BLaER1 treated with 17β-estradiol and CSF1 and Interleukin-3, amounts not matched to agents 10 nM and 100 nM (cell line): ENCODE results near the gene ACTG1.
A peak's percentile ranks its signal among the peaks of the same experiment; 100 is the strongest.

Experiments
- H3K27ac ChIP-seq, 11 experiments: shearing (Covaris generic); formaldehyde crosslinking; 2 replicates each; pipeline ENCODE4 v1.8.1; 2022
- H3K27me3 ChIP-seq, 11 experiments: shearing (Covaris generic); formaldehyde crosslinking; 2 replicates each; pipeline ENCODE4 v1.8.1; 2022
- H3K36me3 ChIP-seq, 11 experiments: shearing (Covaris generic); formaldehyde crosslinking; 2 replicates each; pipeline ENCODE4 v1.8.1; 2022
- H3K4me1 ChIP-seq, 10 experiments: shearing (Covaris generic); formaldehyde crosslinking; 2 replicates each; pipeline ENCODE4 v1.8.1; 2022
- H3K4me2 ChIP-seq, 11 experiments: shearing (Covaris generic); formaldehyde crosslinking; 2 replicates each; pipeline ENCODE4 v1.8.1; 2022
- H3K4me3 ChIP-seq, 10 experiments: shearing (Covaris generic); formaldehyde crosslinking; 2 replicates each; pipeline ENCODE4 v1.8.1; 2022
- H3K9ac ChIP-seq, 11 experiments: shearing (Covaris generic); formaldehyde crosslinking; 2 replicates each; pipeline ENCODE4 v1.8.1; 2022
- H3K9me3 ChIP-seq, 11 experiments: shearing (Covaris generic); formaldehyde crosslinking; replicated peaks in 1 of 11; 2 replicates each; pipeline ENCODE4 v1.8.1; 2022
- H4K20me1 ChIP-seq, 11 experiments: shearing (Covaris generic); formaldehyde crosslinking; 2 replicates each; pipeline ENCODE4 v1.8.1; 2022
- Cebpa-rat ChIP-seq, 11 experiments: shearing (Covaris generic); IDR thresholded peaks; 2 replicates each; pipeline ENCODE4 v1.8.1; 2022

The ACTG1 gene

DNA sequence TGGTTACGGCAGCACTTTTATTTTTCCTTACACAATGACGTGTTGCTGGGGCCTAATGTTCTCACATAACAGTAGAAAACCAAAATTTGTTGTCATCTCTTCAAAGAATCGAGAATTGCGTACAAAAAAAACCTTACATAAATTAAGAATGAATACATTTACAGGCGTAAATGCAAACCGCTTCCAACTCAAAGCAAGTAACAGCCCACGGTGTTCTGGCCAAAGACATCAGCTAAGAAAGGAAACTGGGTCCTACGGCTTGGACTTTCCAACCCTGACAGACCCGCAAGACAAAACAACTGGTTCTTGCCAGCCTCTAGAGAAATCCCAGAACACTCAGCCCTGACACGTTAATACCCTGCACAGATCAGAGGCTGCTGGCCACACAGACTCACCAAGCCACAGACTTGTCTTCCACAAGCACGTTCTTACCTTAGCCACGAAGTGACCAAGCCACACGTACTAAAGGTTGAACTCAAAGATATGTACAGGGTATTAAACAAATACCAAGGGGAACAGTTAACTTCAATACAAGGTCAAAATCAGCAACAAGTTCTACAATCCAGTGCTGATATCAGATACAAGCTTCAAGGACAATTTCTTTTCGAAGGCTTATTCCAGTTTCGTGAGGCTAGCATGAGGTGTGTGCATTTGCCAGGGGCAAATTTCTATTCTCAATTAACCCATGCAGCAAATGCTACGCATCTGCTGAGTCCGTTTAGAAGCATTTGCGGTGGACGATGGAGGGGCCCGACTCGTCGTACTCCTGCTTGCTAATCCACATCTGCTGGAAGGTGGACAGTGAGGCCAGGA is 2.4 kb downstream of the ACTG1 start:
- Histone ChIP-seq H3K36me3 (peaks cover 36 to 41% (median 39%) of the 10 kb centered on the region in 11 experiments), H3K4me3 (peak overlapping the region; percentile 83 to 100 (median 98)), H4K20me1 (peaks cover 52 to 74% (median 63%) of the 10 kb centered on the region in 11 experiments), H3K4me1 (peaks cover 12 to 33% (median 21%) of the 10 kb centered on the region in 10 experiments), H3K9ac (peak overlapping the region; percentile 82 to 100 (median 98)), H3K27ac (peak overlapping the region in 10 of 11 experiments; percentile 2 to 100 (median 98); a peak in 17 of 22 replicates), H3K9me3 (peaks cover 0 to 25% (median 6%) of the 10 kb centered on the region in 11 experiments; a peak in 12 of 22 replicates), H3K4me2 (peak overlapping the region; percentile 86 to 100 (median 97)), H3K27me3 (no peaks in the 10 kb centered on the region)
- TF ChIP-seq Cebpa-rat (IDR thresholded peaks at IDR 0.05), result no peak

DNA sequence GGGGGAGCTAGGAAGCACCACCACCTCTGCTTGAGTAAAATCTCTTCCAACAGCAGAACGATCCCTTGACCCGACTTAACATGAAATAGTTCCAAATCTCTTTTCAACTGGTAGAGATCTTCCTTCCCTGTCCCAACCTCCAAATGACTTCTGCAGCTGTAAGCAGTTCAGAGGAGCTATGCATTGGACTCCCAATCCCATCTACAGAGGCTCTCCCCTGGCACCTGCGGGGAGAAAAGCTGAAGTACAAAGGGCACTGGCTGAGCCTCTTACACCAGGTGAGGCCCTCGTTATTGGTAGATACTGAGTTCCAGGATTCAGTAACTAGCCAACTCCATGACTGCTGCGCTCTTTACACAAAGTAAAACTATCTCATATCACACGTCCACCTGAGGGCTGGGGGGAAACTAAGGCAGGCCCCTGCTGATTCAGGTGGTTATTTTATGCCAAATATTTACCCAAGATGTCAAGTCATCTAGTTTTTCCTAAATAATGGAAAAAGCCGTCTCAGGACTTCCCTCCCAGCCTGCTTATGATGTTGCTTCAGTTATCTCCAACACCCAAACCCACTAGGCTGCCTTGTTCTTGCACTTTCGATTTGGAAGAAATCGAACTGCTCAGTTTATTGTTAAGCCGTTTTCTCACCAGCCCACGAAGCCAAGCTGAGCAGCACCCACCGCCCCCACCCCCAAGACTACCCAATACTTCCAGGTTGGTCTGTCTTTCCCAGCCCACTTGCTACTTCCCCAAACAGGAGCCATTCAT is 3.2 kb downstream of the ACTG1 start:
- H3K4me3 ChIP-seq, result peak overlapping the region; percentile 83 to 100 (median 98)
- H3K9me3 ChIP-seq, result peaks cover 0 to 25% (median 6%) of the 10 kb centered on the region in 11 experiments; a peak in 12 of 22 replicates
- peaks cover 12 to 33% (median 21%) of the 10 kb centered on the region in 10 experiments for H3K4me1 ChIP-seq
- peak overlapping the region; percentile 86 to 100 (median 97) for H3K4me2 ChIP-seq
- H3K36me3 ChIP-seq, result peaks cover 36 to 41% (median 39%) of the 10 kb centered on the region in 11 experiments
- peak overlapping the region in 9 of 11 experiments; percentile 7 to 100 (median 98); a peak in 16 of 22 replicates for H3K27ac ChIP-seq
- peaks cover 52 to 77% (median 63%) of the 10 kb centered on the region in 11 experiments for H4K20me1 ChIP-seq
- H3K9ac ChIP-seq, result peak overlapping the region; percentile 82 to 100 (median 98)
- no peak for TF ChIP-seq Cebpa-rat (IDR thresholded peaks at IDR 0.05)
- no peaks in the 10 kb centered on the region for H3K27me3 ChIP-seq

DNA sequence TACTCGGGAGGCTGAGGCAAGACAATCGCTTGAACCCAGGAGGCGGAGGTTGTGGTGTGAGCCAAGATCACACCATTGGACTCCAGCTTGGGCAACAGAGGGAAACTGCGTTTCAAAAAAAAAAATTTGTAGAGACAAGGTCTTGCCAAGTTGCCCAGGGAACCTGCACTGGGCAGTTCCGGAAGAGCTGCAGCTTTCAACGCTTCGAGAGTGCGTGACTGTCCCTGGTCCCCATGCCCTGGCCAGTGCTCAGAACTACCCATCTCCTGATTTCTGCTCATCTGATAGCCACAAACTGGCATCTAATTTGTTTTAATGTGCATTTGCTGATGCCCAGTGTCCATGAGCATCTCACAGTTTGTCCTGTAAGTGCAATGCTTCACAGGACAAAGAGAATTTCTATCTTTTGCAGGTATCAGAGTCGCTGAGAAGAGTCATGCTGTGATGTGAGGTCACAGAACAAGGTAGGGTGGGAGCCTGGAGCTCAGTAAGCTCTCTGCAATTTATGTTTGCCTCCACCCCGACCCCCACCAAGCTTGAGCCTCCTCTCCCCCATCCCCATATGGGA is 3.9 kb downstream of the ACTG1 start:
- Histone ChIP-seq H4K20me1 (peaks cover 52 to 77% (median 63%) of the 10 kb centered on the region in 11 experiments), H3K27ac (peak overlapping the region in 5 of 11 experiments; percentile 7 to 100 (median 92); a peak in 3 of 22 replicates), H3K9me3 (peaks cover 0 to 25% (median 6%) of the 10 kb centered on the region in 11 experiments; a peak in 12 of 22 replicates), H3K9ac (peak overlapping the region in 10 of 11 experiments; percentile 85 to 100 (median 98); a peak in 20 of 22 replicates), H3K4me1 (peaks cover 12 to 27% (median 19%) of the 10 kb centered on the region in 10 experiments), H3K4me3 (peak overlapping the region; percentile 83 to 100 (median 98)), H3K36me3 (peaks cover 36 to 41% (median 39%) of the 10 kb centered on the region in 11 experiments), H3K27me3 (no peaks in the 10 kb centered on the region), H3K4me2 (peak overlapping the region; percentile 86 to 100 (median 97))
- no peak for TF ChIP-seq Cebpa-rat (IDR thresholded peaks at IDR 0.05)

DNA sequence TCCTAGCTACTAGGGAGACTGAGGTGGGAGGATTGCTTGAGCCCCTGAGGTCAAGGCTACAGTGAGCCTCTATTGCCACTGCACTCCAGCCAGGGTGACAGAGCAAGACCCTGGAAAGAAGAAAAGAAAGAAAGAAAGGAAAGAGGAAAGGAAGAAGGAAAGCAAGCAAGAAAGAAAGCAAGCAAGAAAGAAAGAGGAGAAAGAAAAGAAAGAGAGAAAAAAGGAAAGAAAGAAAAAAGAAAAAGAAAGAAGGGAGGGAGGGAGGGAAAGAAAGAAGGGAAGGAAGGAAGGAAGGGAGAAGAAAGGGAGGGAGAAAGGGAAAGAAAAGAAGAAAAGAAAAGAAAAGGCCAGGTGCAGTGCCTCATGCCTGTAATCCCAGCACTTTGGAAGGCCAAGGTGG is 9.0 kb downstream of the ACTG1 start:
- Histone ChIP-seq H3K9ac (no peak overlapping the region), H3K27ac (no peak overlapping the region), H3K36me3 (peaks cover 0 to 4% (median 3%) of the 10 kb centered on the region in 11 experiments; a peak in 20 of 22 replicates), H3K9me3 (no peaks in the 10 kb centered on the region), H3K27me3 (peaks cover 0 to 11% (median 3%) of the 10 kb centered on the region in 11 experiments; a peak in 9 of 22 replicates), H3K4me1 (peaks cover 1 to 15% (median 6%) of the 10 kb centered on the region in 10 experiments; a peak in 18 of 20 replicates), H3K4me3 (no peak overlapping the region), H3K4me2 (peak overlapping the region in 1 of 11 experiments; percentile 21; a peak in 1 of 22 replicates), H4K20me1 (peaks cover 15 to 52% (median 24%) of the 10 kb centered on the region in 11 experiments)
- no peak for TF ChIP-seq Cebpa-rat (IDR thresholded peaks at IDR 0.05)

DNA sequence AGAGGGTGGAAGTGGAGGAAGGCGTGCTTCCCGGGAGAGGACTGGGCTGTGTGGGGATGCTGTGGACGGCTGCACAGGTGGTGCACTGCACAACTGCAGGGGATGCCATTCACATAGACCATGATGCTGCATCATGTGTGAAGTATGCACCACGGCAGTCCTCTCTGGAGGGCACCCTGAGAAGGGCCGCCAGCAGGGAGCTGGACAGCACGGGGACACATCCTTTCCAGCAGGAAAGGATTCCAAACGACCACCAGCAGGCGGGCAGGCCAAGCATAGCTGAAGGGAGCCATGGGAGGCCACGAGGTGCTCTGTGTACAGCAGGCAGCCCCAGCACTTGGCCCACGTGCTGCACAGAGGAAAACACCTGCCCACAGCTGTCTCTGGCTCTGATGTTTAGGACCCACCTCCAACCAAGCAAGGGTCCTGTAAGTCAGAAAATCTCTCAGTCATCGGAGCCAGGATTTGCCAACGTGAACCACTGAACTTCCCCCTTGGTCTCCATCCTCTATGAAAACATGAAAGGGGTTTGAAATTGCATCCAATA is 10.1 kb downstream of the ACTG1 start:
- no peak overlapping the region for H3K4me3 ChIP-seq
- H3K9ac ChIP-seq, result no peak overlapping the region
- H3K36me3 ChIP-seq, result no peaks in the 10 kb centered on the region
- H3K27ac ChIP-seq, result no peak overlapping the region
- no peak overlapping the region for H3K4me2 ChIP-seq
- H4K20me1 ChIP-seq, result peaks cover 4 to 41% (median 14%) of the 10 kb centered on the region in 11 experiments; a peak in 18 of 22 replicates
- peaks cover 0 to 12% (median 3%) of the 10 kb centered on the region in 11 experiments; a peak in 9 of 22 replicates for H3K27me3 ChIP-seq
- no peaks in the 10 kb centered on the region for H3K9me3 ChIP-seq
- H3K4me1 ChIP-seq, result peaks cover 0 to 6% (median 0%) of the 10 kb centered on the region in 10 experiments; a peak in 2 of 20 replicates
- no peak for TF ChIP-seq Cebpa-rat (IDR thresholded peaks at IDR 0.05)

DNA sequence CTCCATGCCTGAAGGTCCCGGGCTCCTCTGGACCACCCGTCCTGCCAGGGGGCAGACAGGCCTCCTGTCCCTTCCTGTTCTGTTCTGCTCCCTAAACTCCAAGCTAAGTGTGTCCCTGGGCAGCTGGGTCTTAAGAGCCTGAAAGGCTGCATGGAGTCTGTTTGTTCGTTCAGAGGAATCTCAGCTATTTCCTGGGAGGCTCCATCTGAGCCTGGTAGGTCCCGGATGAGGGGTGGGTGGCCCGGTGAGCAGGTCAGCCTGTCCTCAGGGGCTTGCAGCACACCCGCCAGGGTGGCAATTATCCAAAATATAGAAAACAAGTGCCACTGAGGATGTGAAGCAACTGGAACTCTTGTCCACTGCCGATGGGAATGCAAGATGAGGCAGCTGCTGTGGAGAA is 12.6 kb downstream of the ACTG1 start:
- H3K27ac ChIP-seq, result no peak overlapping the region
- no peaks in the 10 kb centered on the region for H3K36me3 ChIP-seq
- no peak for TF ChIP-seq Cebpa-rat (IDR thresholded peaks at IDR 0.05)
- H3K4me2 ChIP-seq, result no peak overlapping the region
- peaks cover 0 to 7% (median 0%) of the 10 kb centered on the region in 10 experiments; a peak in 6 of 20 replicates for H3K4me1 ChIP-seq
- no peak overlapping the region for H3K9ac ChIP-seq
- H4K20me1 ChIP-seq, result peaks cover 0 to 18% (median 0%) of the 10 kb centered on the region in 11 experiments; a peak in 3 of 22 replicates
- peaks cover 0 to 12% (median 3%) of the 10 kb centered on the region in 11 experiments; a peak in 10 of 22 replicates for H3K27me3 ChIP-seq
- no peak overlapping the region for H3K4me3 ChIP-seq
- no peaks in the 10 kb centered on the region for H3K9me3 ChIP-seq

- Histone ChIP-seq H3K9ac (no peak overlapping the region), H3K36me3 (no peaks in the 10 kb centered on the region), H4K20me1 (peaks cover 0 to 14% (median 0%) of the 10 kb centered on the region in 11 experiments; a peak in 3 of 22 replicates), H3K9me3 (no peaks in the 10 kb centered on the region), H3K27me3 (peaks cover 0 to 12% (median 3%) of the 10 kb centered on the region in 11 experiments; a peak in 10 of 22 replicates), H3K27ac (no peak overlapping the region), H3K4me1 (peaks cover 0 to 11% (median 0%) of the 10 kb centered on the region in 10 experiments; a peak in 6 of 20 replicates), H3K4me3 (no peak overlapping the region), H3K4me2 (no peak overlapping the region)
- TF ChIP-seq Cebpa-rat (IDR thresholded peaks at IDR 0.05), result no peak
Measured at GRCh38 chr17:81499601-81499970, 13.0 kb downstream of the ACTG1 start.
